Liver (tissue), 3 donors: ENCODE results near the gene MTHFS.

Experiments used
- JUND ChIP-seq, 2 donors: IDR thresholded peaks; 2 replicates each; pipeline ENCODE4 v1.6.1; 2016; ENCODE audit warnings: antibody characterized with exemption in 2 of 2
- NR2F2 ChIP-seq: IDR thresholded peaks from 2 replicates; pipeline ENCODE4 v1.6.1; 2016; ENCODE audit warnings: antibody characterized with exemption
- RAD21 ChIP-seq, 2 donors: IDR thresholded peaks; 2 replicates each; pipeline ENCODE4 v1.6.1; 2016; ENCODE audit warnings: antibody characterized with exemption in 2 of 2, mild to moderate bottlenecking in 2 of 2
- SP1 ChIP-seq: IDR thresholded peaks from 2 replicates; pipeline ENCODE4 v1.6.1; 2018; ENCODE audit warnings: antibody characterized with exemption, mild to moderate bottlenecking
- TF ChIP-seq, protein P1 (sequence below): fragments of 150-350 bp; IDR thresholded peaks from 2 replicates; pipeline ENCODE4 v1.5.1; 2017; ENCODE audit warnings: improper control_type of control experiment, low read depth, low read length; ENCODE audit not compliant: missing input control
- donor health status: healthy.
- donor health status: healthy.

DNA sequence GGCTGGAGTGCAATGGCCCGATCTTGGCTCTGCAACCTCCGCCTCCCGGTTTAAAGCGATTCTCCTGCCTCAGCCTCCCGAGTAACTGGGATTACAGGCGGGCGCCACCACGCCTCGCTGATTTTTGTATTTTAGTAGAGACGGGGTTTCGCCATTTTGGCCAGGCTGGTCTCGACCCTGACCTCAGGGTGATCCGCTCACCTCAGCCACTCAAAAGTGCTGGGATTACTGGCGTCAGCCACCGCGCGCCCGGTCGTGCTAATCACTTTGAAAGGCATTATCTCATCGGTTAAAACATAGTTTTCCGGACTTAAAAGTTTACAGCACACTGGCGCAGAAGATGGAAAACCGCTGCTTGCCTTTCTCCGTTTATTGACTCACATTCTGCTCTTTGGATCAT, 27.6 kb upstream of the MTHFS start:
- TF ChIP-seq RAD21 (IDR thresholded peaks at IDR 0.05) (no peak), JUND (IDR thresholded peaks at IDR 0.05) (no peak), NR2F2 (no peak), SP1 (no peak)
- TF ChIP-seq, protein P1, sequence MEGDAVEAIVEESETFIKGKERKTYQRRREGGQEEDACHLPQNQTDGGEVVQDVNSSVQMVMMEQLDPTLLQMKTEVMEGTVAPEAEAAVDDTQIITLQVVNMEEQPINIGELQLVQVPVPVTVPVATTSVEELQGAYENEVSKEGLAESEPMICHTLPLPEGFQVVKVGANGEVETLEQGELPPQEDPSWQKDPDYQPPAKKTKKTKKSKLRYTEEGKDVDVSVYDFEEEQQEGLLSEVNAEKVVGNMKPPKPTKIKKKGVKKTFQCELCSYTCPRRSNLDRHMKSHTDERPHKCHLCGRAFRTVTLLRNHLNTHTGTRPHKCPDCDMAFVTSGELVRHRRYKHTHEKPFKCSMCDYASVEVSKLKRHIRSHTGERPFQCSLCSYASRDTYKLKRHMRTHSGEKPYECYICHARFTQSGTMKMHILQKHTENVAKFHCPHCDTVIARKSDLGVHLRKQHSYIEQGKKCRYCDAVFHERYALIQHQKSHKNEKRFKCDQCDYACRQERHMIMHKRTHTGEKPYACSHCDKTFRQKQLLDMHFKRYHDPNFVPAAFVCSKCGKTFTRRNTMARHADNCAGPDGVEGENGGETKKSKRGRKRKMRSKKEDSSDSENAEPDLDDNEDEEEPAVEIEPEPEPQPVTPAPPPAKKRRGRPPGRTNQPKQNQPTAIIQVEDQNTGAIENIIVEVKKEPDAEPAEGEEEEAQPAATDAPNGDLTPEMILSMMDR = no peak
